Hepatocyte (in vitro differentiated cells): ENCODE measurements around the gene LSM12.

ENCODE experiments used
- EZH2phosphoT487 ChIP-seq: fragments of 200-600 bp; sonication (generic); IDR thresholded peaks from one replicate; pipeline ENCODE4 v1.6.1; 2018; ENCODE audit warnings: antibody characterized with exemption, mild to moderate bottlenecking, low read depth, moderate library complexity; ENCODE audit not compliant: unreplicated experiment, severe bottlenecking
- TF ChIP-seq, protein P1 (sequence below): fragments of 200-600 bp; sonication (generic); IDR thresholded peaks from 2 replicates; pipeline ENCODE4 v1.5.1; 2016; ENCODE audit warnings: antibody characterized with exemption, mild to moderate bottlenecking; ENCODE audit not compliant: poor library complexity

- TF ChIP-seq EZH2phosphoT487, result no peak
- TF ChIP-seq, protein P1, sequence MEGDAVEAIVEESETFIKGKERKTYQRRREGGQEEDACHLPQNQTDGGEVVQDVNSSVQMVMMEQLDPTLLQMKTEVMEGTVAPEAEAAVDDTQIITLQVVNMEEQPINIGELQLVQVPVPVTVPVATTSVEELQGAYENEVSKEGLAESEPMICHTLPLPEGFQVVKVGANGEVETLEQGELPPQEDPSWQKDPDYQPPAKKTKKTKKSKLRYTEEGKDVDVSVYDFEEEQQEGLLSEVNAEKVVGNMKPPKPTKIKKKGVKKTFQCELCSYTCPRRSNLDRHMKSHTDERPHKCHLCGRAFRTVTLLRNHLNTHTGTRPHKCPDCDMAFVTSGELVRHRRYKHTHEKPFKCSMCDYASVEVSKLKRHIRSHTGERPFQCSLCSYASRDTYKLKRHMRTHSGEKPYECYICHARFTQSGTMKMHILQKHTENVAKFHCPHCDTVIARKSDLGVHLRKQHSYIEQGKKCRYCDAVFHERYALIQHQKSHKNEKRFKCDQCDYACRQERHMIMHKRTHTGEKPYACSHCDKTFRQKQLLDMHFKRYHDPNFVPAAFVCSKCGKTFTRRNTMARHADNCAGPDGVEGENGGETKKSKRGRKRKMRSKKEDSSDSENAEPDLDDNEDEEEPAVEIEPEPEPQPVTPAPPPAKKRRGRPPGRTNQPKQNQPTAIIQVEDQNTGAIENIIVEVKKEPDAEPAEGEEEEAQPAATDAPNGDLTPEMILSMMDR, result no peak
Measured at GRCh38 chr17:44000871-44001460, 65.5 kb downstream of the LSM12 start.
